GM08714 (cell line): ENCODE results near the gene MMP24.
"Not testable (repeated sequence)": the region's sequence is repeated elsewhere in the genome, so short reads cannot be mapped to it uniquely, and the experiment has no call there.

Source experiments
- H3K4me3 ChIP-seq: fragments of 200-500 bp; sonication (Bioruptor generic); 2 replicates; pipeline ENCODE4 v1.5.1; 2014; ENCODE audit warnings: mild to moderate bottlenecking, low read length, inconsistent platforms
- ZNF274 ChIP-seq: IDR thresholded peaks from 2 replicates; pipeline ENCODE4 v1.6.1; 2012; ENCODE audit warnings: mild to moderate bottlenecking, low read depth, low read length

MMP24 gene

GRCh38 chr20:35260426-35260825, 33.9 kb downstream of the MMP24 start:
- no peak for TF ChIP-seq ZNF274

GRCh38 chr20:35262321-35262720, 35.8 kb downstream of the MMP24 start:
- not testable (repeated sequence) for H3K4me3 ChIP-seq

More at GRCh38 chr20:35260426-35260825, 33.9 kb downstream of the MMP24 start:
- no peak overlapping the region for H3K4me3 ChIP-seq

DNA sequence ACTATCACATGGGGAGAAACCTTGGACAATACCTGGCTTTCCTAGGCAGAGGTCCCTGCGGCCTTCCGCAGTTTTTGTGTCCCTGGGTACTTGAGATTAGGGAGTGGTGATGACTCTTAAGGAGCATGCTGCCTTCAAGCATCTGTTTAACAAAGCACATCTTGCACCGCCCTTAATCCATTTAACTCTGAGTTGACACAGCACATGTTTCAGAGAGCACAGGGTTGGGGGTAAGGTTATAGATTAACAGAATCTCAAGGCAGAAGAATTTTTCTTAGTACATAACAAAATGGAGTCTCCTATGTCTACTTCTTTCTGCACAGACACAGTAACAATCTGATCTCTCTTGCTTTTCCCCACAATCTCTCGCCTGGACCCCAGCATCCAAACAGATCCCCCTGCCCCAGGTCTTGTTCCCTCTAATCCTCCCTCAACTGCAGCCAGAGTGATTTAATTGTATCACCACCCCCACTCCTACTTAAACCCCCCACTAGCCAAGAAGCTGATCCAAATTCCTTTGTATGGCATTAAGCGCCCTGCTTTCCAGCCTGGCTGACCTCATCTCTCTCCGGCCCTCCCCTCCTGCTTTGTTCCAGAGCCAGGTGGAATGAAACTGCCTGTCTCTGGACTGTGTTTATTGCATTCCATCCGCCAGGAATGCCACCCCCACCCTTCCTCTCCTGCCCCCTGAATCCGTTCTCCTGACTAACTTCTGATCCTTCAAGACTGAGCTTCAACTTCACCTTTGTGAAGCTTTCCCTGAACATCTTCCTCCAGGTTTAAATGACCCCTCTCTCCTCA, 36.4 kb downstream of the MMP24 start:
- not testable (repeated sequence) for H3K4me3 ChIP-seq

DNA sequence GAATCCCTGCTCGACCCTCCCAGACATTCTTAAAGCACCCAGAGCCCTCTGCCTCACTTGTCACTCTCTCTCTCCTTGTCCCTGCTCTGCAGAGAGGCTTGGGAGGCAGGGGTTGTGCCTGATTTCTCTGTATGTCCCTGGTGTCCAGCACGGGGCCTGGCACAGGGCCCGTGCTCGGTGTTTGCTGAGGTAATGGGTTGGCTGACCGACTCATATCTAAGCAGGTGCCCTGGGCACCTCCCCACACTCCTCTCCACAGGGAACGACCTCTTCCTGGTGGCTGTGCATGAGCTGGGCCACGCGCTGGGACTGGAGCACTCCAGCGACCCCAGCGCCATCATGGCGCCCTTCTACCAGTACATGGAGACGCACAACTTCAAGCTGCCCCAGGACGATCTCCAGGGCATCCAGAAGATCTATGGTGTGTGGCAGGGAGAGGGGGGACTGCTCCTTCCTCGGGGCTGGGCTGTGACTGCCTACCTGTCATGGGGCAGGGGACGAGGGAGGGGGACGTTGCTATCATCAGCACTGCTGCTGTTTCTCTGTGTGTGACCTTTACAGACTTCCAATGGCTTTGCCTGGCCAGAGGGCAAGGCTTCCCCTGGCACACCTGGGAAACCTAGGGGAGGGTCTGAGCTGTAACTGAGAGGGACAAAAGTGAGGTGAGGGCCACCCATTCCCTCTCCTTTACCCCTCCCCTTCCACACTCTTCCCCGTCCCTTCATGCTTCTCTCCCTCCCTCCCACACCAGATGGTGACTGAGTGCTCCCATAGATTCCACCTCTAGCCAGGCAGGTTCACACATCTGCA, 37.2 kb downstream of the MMP24 start:
- H3K4me3 ChIP-seq, result no peak overlapping the region
- no peak for TF ChIP-seq ZNF274

- TF ChIP-seq ZNF274, result no peak
- H3K4me3 ChIP-seq, result no peak overlapping the region
These were observed 38.3 kb downstream of the MMP24 start for GRCh38 chr20:35264755-35265154.

- no peak overlapping the region for H3K4me3 ChIP-seq
- no peak for TF ChIP-seq ZNF274
These were observed 40.6 kb downstream of the MMP24 start for GRCh38 chr20:35267092-35267491.

DNA sequence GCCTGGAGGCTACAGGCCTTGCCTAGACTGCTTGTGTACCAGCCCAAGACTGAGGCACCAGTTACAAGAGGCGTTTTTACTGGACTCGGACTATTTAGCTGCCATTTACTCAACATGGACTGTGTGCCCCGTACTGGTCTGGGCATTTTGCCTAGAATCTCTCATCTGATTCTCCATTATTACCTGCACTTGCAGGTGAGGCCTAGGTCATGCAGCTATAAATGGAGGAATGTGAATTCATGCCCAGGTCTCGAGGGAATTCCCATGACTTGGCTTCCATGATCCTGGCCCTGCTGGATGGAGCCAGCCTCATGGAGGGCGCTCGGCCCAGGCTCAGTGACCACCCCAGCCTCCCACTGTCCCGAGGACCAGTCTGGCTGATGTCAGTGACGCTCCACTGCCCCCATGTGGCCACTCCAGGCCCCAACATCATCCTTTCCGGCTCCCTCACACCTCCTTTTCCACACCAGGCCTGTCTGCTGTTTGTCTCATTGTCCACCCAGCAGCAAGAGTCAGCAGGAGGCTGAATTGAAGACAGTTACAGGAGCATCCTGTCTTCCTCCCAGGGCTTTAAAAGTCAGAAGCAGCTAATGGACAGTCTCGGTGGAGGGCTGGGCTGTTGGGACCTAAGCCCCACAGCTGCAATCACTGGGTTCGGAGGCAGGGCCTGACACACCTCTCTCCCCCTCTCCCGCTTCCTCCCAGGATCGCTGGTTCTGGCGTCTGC, 42.7 kb downstream of the MMP24 start:
- no peak overlapping the region for H3K4me3 ChIP-seq
- TF ChIP-seq ZNF274, result no peak

GRCh38 chr20:35270021-35270902, 43.8 kb downstream of the MMP24 start:
- no peak for TF ChIP-seq ZNF274
- no peak overlapping the region for H3K4me3 ChIP-seq

DNA sequence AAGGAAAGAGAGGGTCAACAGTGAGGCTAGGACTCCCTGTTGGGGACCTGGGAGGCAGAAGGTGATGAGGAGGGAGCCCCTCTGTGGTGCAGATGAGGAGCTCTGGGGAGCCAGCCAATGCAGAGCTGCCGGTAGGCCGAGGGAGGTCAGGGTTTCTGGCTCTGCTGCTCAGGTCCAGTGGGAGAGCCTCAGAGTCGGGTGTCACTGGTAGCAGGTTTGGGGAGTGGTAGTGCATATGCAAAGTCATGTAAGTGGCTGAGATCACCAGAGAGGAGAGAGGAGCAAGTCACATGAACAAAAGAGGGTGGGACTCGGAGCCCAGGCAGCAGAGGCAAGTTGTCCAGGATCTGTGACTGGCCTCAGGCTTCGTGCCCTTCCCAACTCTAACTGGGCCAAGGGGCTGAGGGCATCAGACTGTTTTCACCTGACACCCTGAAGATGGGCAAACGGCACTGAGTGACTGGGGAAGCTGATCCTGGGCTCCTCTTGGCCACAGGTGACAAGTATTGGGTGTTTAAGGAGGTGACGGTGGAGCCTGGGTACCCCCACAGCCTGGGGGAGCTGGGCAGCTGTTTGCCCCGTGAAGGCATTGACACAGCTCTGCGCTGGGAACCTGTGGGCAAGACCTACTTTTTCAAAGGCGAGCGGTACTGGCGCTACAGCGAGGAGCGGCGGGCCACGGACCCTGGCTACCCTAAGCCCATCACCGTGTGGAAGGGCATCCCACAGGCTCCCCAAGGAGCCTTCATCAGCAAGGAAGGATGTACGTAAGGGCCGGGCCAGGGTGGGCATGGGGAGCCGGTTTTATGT, 44.8 kb downstream of the MMP24 start:
- no peak overlapping the region for H3K4me3 ChIP-seq
- TF ChIP-seq ZNF274, result no peak

- no peak for TF ChIP-seq ZNF274
- H3K4me3 ChIP-seq, result no peak overlapping the region
These were observed 45.4 kb downstream of the MMP24 start for GRCh38 chr20:35271904-35272303.

DNA sequence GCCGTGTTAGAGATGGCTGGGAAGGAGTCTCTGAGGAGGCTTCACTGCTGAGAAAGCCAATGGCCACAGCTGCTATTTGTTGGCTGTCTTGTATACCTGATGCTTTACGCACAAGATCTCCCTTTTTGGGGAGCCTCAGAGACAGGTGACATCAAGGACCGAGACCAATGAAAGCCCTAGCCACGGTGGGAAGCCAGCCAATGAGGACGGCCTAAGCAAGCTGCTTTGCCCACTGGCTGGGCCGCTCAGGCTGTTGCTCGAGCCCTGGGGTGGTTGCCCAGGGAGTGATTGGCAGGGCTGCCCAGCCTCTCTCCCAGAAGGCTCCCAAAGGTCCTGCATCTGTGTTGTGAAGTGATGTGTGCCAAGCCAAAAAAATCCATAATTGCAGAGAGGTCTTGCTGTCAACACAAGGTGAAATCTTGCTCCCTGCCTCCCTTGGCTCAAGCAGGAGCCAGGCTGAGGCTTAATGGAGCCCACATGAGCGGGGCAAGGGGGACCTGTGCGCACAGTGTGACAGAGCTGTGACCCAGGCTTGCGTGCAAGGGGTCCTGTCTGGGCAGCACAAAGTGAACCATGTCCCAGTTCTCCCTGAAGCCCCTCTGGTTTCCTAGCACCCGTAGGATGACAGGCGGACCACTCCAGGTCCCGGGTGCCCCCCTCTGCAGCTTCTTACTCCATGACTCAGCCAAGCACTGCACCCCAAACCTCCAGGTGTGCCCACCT, 47.1 kb downstream of the MMP24 start:
- no peak for TF ChIP-seq ZNF274
- no peak overlapping the region for H3K4me3 ChIP-seq

DNA sequence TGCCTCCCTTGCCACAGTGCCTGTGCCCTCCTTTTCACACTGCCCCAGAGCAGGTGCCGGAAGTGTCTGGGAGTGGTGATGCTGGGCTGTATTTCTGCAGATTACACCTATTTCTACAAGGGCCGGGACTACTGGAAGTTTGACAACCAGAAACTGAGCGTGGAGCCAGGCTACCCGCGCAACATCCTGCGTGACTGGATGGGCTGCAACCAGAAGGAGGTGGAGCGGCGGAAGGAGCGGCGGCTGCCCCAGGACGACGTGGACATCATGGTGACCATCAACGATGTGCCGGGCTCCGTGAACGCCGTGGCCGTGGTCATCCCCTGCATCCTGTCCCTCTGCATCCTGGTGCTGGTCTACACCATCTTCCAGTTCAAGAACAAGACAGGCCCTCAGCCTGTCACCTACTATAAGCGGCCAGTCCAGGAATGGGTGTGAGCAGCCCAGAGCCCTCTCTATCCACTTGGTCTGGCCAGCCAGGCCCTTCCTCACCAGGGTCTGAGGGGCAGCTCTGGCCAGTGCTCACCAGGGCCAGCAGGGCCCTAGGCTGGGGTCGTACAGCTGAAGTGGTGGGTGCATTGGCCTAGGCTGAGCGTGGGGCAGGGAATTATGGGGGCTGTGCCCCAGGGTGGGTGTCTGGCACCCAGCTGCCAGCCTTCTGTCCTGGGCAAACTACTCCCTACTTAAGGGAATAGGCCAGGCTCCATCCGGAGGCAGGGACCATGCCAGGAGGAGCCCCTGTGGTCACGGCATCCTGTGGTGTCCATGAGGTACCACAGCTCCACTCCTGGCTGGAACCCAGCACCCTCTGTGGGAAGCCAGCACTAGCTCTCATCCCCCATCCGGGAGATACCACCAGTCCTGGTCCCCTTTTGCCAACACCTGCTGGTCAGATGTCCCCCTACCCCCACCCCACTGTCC, 47.9 kb downstream of the MMP24 start:
- H3K4me3 ChIP-seq, result no peak overlapping the region
- no peak for TF ChIP-seq ZNF274
